HepG2 (cell line): ENCODE data around the gene IQCC. TPM values are rescaled to one million over a fixed set of nuclear protein-coding genes. Genes with fewer than 3 reads are reported as not detected.
A peak's percentile ranks its signal among the peaks of the same experiment; 100 is the strongest.

Experiments
- ARNT2 ChIP-seq: sonication (generic); formaldehyde crosslinking; IDR thresholded peaks from 2 replicates; pipeline ENCODE4 v1.8.0; 2022; ENCODE audit warnings: mild to moderate bottlenecking, low read depth, missing genetic modification reagents, moderate library complexity
- BCLAF1 ChIP-seq: fragments of 450-650 bp; IDR thresholded peaks from 2 replicates; pipeline ENCODE4 v1.6.1; 2017; ENCODE audit warnings: mild to moderate bottlenecking
- CCAR2 ChIP-seq: fragments of 200-400 bp; formaldehyde crosslinking; optimal IDR thresholded peaks from 2 replicates; pipeline ENCODE3; 2018; ENCODE audit warnings: low read depth, mild to moderate bottlenecking, low read length, moderate library complexity
- DNMT3B ChIP-seq: conservative IDR thresholded peaks from 2 replicates; pipeline ENCODE4 v1.6.1; 2016; ENCODE audit warnings: missing biosample characterization, control low read depth
- DPF2 ChIP-seq: sonication (generic); formaldehyde crosslinking; IDR thresholded peaks from 2 replicates; pipeline ENCODE4 v1.4.0; 2020; ENCODE audit warnings: mild to moderate bottlenecking, low read depth, missing genetic modification reagents, borderline replicate concordance
- EED ChIP-seq: sonication (generic); formaldehyde crosslinking; IDR thresholded peaks from 2 replicates; pipeline ENCODE4 v1.5.0; 2020; ENCODE audit warnings: mild to moderate bottlenecking, missing genetic modification reagents
- FOXP1 ChIP-seq, 2 experiments: fragments of 450-650 bp in 1 of 2; IDR thresholded peaks; 2 replicates each; pipeline ENCODE4 v1.6.1; 2017 to 2018; ENCODE audit warnings: antibody characterized with exemption in 1 of 2
- GLI4 ChIP-seq: sonication (generic); formaldehyde crosslinking; IDR thresholded peaks from 2 replicates; pipeline ENCODE4 v1.5.1; 2020; ENCODE audit warnings: missing genetic modification reagents, mild to moderate bottlenecking, moderate library complexity, borderline replicate concordance
- HCFC1 ChIP-seq: fragments of 150-350 bp; IDR thresholded peaks from 2 replicates; pipeline ENCODE4 v1.6.1; 2014; ENCODE audit warnings: low read depth, low read length
- PHF21A ChIP-seq: sonication (generic); formaldehyde crosslinking; IDR thresholded peaks from 2 replicates; pipeline ENCODE4 v1.5.0; 2020; ENCODE audit warnings: mild to moderate bottlenecking, missing genetic modification reagents
- POLR2AphosphoS5 ChIP-seq: IDR thresholded peaks from 2 replicates; pipeline ENCODE4 v1.6.1; 2012; ENCODE audit warnings: low read depth, low read length
- SMYD3 ChIP-seq: sonication (generic); formaldehyde crosslinking; IDR thresholded peaks from 2 replicates; pipeline ENCODE4 v1.8.1; 2023; ENCODE audit warnings: mild to moderate bottlenecking, missing genetic modification reagents
- SP140L ChIP-seq: sonication (generic); formaldehyde crosslinking; IDR thresholded peaks from 2 replicates; pipeline ENCODE4 v1.4.0; 2020; ENCODE audit warnings: missing genetic modification reagents, borderline replicate concordance
- ZNF101 ChIP-seq: sonication (generic); formaldehyde crosslinking; IDR thresholded peaks from 2 replicates; pipeline ENCODE4 v1.4.0; 2020; ENCODE audit warnings: mild to moderate bottlenecking, low read depth, missing genetic modification reagents, borderline replicate concordance
- ZNF362 ChIP-seq: sonication (generic); formaldehyde crosslinking; IDR thresholded peaks from 2 replicates; pipeline ENCODE4 v1.4.0; 2020; ENCODE audit warnings: missing genetic modification reagents, mild to moderate bottlenecking, borderline replicate concordance
- ZNF567 ChIP-seq: sonication (generic); formaldehyde crosslinking; IDR thresholded peaks from 2 replicates; pipeline ENCODE4 v1.8.1; 2023; ENCODE audit warnings: mild to moderate bottlenecking, missing genetic modification reagents, borderline replicate concordance
- ZNF572 ChIP-seq: sonication (generic); formaldehyde crosslinking; IDR thresholded peaks from 2 replicates; pipeline ENCODE4 v1.5.1; 2020; ENCODE audit warnings: mild to moderate bottlenecking, missing genetic modification reagents
- ZNF704 ChIP-seq: sonication (generic); formaldehyde crosslinking; IDR thresholded peaks from 2 replicates; pipeline ENCODE4 v1.8.1; 2023; ENCODE audit warnings: mild to moderate bottlenecking, inconsistent platforms, moderate library complexity, missing genetic modification reagents, borderline replicate concordance
- ZNF839 ChIP-seq: sonication (generic); formaldehyde crosslinking; IDR thresholded peaks from 2 replicates; pipeline ENCODE4 v1.4.0; 2020; ENCODE audit warnings: missing genetic modification reagents, mild to moderate bottlenecking, borderline replicate concordance
- ZSCAN25 ChIP-seq: sonication (generic); formaldehyde crosslinking; IDR thresholded peaks from 2 replicates; pipeline ENCODE4 v1.8.0; 2022; ENCODE audit warnings: mild to moderate bottlenecking, missing genetic modification reagents
- polyA plus RNA-seq, 8 experiments: library from polyadenylated mRNA; depleted of rRNA in 3 of 8; stranded (reverse) in 7 of 8; unstranded in 1 of 8; fragments of >200 nt; fragmentation: Illumina TruSeq in 4 of 8; extraction: Trizol in 4 of 8; gene quantifications; 2 replicates each; pipeline versions ENCODE4 v1.2.1 to v1.2.3, GENCODE V29; 2011 to 2016; ENCODE audit warnings: low read depth in 4 of 8, missing spikeins in 1 of 8, mixed read lengths in 1 of 8; ENCODE audit not compliant: insufficient read depth in 1 of 8
- total RNA-seq, 5 experiments: library from RNA; depleted of rRNA; stranded (reverse); fragments of >200 nt; fragmentation: Illumina TruSeq; extraction: Trizol; gene quantifications; 2 replicates each; pipeline ENCODE4 v1.2.3, GENCODE V29; 2016; ENCODE audit warnings: low read depth in 1 of 5

Gene IQCC
- total and polyA plus RNA-seq, 2 of the 13 experiments (the other 11 are each of a cell fraction or from before 2014, with no cell fraction given): 1.7 to 3.0 TPM

- TF ChIP-seq DPF2 (CRISPR knock-in tag) (no peak), SP140L (CRISPR knock-in tag) (0 out of 2 replicates have a peak, but pooled peaks have one; percentile 21), FOXP1 (IDR thresholded peaks at IDR 0.05) (no peak), FOXP1 (CRISPR knock-in tag; IDR thresholded peaks at IDR 0.05) (no peak), ZNF704 (CRISPR knock-in tag) (peak; percentile 66; the same call in 1 of the 2 replicates), CCAR2 (no peak), SMYD3 (CRISPR knock-in tag) (peak; percentile 96), ZNF362 (CRISPR knock-in tag) (no peak), ZNF101 (CRISPR knock-in tag) (no peak), ZNF567 (peak; percentile 93; the same call in 1 of the 2 replicates), ZSCAN25 (CRISPR knock-in tag) (no peak), BCLAF1 (no peak), POLR2AphosphoS5 (peak; percentile 90), ZNF839 (0 out of 2 replicates have a peak, but pooled peaks have one; percentile 40), HCFC1 (0 out of 2 replicates have a peak, but pooled peaks have one; percentile 11), PHF21A (CRISPR knock-in tag) (peak; percentile 85), GLI4 (no peak), ARNT2 (CRISPR knock-in tag) (peak; percentile 94), EED (peak; percentile 96), ZNF572 (CRISPR knock-in tag) (no peak), DNMT3B (CRISPR knock-in tag) (no peak; the same call in 1 of the 2 replicates)
Measured at GRCh38 chr1:32179443-32180185, 25.9 kb upstream of the IQCC start, which contains the start of gene TXLNA (continued).
